Effector memory CD4-positive, alpha-beta T cell (primary cell): ENCODE results near the gene CYP2A6.
"Not testable (repeated sequence)": the region's sequence is repeated elsewhere in the genome, so short reads cannot be mapped to it uniquely, and the experiment has no call there.

Experiments
- DNase-seq, 3 donors: peaks; one replicate each; pipeline ENCODE4 v3.0.0-alpha.2; 2020
- H3K27ac ChIP-seq: 2 replicates; pipeline ENCODE4 v1.7.0; 2013; ENCODE audit warnings: mild to moderate bottlenecking, low read length, moderate library complexity; ENCODE audit not compliant: insufficient read depth, poor library complexity, severe bottlenecking
- H3K27me3 ChIP-seq: replicated peaks from 2 replicates; pipeline ENCODE4 v1.7.0; 2013; ENCODE audit warnings: mild to moderate bottlenecking, low read length; ENCODE audit not compliant: insufficient read depth, control insufficient read depth, poor library complexity, severe bottlenecking
- H3K36me3 ChIP-seq: 2 replicates; pipeline ENCODE4 v1.7.0; 2013; ENCODE audit warnings: mild to moderate bottlenecking, low read length, moderate library complexity; ENCODE audit not compliant: control insufficient read depth, insufficient read depth
- H3K4me1 ChIP-seq: 2 replicates; pipeline ENCODE4 v1.7.0; 2013; ENCODE audit warnings: low read length, mild to moderate bottlenecking; ENCODE audit not compliant: control insufficient read depth, insufficient read depth, poor library complexity, severe bottlenecking
- H3K4me3 ChIP-seq: 2 replicates; pipeline ENCODE4 v1.7.0; 2013; ENCODE audit warnings: low read length, low read depth, mild to moderate bottlenecking; ENCODE audit not compliant: insufficient read depth, poor library complexity, severe bottlenecking
- H3K9me3 ChIP-seq: 2 replicates; pipeline ENCODE4 v1.7.0; 2013; ENCODE audit warnings: mild to moderate bottlenecking, low read length, moderate library complexity; ENCODE audit not compliant: control insufficient read depth
- total RNA-seq, 3 donors: gene quantifications; one replicate each; lab custom pipeline; 2026; lab: John Stamatoyannopoulos, UW

Gene CYP2A6, protein sequence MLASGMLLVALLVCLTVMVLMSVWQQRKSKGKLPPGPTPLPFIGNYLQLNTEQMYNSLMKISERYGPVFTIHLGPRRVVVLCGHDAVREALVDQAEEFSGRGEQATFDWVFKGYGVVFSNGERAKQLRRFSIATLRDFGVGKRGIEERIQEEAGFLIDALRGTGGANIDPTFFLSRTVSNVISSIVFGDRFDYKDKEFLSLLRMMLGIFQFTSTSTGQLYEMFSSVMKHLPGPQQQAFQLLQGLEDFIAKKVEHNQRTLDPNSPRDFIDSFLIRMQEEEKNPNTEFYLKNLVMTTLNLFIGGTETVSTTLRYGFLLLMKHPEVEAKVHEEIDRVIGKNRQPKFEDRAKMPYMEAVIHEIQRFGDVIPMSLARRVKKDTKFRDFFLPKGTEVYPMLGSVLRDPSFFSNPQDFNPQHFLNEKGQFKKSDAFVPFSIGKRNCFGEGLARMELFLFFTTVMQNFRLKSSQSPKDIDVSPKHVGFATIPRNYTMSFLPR
- total RNA-seq, result 0 reads per million in 3 donors

DNA sequence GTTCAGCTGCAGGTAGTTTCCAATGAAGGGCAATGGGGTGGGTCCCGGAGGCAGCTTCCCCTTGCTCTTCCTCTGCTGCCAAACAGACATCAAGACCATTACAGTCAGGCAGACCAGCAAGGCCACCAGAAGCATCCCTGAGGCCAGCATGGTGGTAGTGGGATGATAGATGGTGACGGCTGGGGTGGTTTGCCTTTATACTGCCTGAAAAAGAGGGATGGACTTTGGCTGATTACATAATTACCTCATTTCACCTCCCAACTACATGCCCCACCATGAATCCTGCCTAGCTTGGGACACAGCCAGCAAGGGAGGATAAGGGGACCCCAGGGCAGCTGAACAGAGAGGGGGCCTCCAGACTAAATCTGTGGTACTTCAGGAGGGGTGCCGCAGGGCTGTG is at the start of gene CYP2A6:
TSS of gene CYP2A6 (minus strand) at position 171 of the 400 bp plus-strand sequence. CDS start at position 150, 21 bp downstream.
- not testable (repeated sequence) for H3K9me3 ChIP-seq, H3K27ac ChIP-seq, H3K4me1 ChIP-seq, DNase-seq, H3K27me3 ChIP-seq, H3K36me3 ChIP-seq, H3K4me3 ChIP-seq

DNA sequence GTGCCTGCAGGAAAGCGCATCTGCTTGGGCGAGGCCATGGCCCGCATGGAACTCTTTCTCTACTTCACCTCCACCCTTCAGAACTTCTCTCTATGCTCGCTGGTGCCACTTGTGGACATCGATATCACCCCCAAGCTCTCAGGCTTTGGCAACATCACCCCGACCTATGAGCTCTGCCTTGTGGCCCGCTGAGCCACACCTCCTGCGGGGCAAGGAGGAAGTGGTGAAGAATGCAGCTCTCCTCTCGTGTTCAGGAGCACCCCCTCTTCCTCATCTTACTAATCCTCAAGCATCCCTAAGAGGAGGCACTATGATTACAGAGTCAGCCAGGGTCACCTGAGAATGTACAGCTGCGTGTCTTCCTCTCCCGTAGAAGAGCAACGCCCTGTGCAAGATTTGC is 49.7 kb upstream of the CYP2A6 start:
- H3K4me3 ChIP-seq, H3K27me3 ChIP-seq, H3K36me3 ChIP-seq, H3K9me3 ChIP-seq, H3K4me1 ChIP-seq, H3K27ac ChIP-seq, DNase-seq: not testable (repeated sequence)

DNA sequence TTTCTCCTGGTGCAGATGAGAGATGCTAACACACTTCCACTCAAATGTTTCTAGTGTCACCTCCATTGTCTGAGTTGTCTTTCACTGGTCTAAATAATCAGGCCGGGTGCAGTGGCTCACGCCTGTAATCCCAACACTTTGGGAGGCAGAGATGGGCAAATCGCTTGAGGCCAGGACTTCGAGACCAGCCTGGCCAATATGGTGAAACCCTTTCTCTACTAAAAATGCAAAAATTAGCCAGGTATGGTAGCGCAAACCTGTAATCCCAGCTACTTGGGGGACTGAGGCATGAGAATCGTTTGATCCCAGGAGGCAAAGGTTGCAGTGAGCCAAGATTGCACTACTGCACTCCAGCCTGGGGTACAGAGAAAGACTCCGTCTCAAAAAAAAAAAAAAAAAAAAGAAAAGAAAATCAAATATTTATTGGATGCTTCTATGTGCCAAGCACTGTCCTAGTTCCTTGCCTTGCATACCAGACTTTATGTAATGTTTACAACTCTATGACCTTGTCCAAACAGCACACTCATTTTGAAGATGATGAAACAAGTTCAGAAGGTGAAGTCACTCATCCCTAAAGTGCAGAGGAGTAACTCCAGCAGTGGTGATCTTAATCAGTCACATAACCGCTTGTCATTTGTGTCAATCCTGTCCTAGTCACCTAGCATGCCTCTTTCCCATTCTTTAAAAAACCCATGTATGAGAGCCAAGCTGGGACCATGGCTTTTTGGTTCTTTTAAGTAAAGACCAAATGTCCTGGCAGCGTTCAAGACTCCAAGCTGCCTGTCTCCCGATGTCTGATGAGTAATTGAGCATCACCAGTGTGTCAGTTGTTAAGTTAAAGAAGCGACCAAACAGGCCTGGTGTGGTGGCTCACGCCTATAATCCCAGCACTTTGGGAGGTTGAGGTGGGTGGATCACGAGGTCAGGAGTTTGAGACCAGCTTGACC is 46.9 kb upstream of the CYP2A6 start:
- not testable (repeated sequence) for H3K4me3 ChIP-seq, H3K4me1 ChIP-seq, DNase-seq, H3K9me3 ChIP-seq, H3K27ac ChIP-seq, H3K36me3 ChIP-seq, H3K27me3 ChIP-seq

DNA sequence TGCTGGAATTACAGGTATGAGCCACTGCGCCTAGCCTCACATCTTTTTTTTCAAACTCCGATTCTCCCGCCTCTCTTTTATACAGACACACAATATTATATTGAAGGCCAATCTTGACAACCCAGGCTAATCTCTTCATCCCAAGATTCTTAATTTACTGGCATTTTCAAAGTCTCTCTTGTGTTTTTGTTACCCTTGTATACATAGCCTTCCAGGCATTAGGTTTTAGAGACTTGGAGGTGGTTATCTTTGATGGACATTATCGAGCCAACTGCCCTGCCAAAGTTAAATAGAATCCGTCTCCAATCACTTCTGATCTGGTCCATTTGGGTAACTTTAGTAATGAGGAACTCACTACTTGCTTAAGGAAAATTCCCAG is 46.2 kb upstream of the CYP2A6 start:
- H3K36me3 ChIP-seq, result no peaks in the 10 kb centered on the region
- H3K27ac ChIP-seq, result no peak overlapping the region
- H3K9me3 ChIP-seq, result no peaks in the 10 kb centered on the region
- no peak for DNase-seq
- H3K4me3 ChIP-seq, result no peak overlapping the region
- H3K4me1 ChIP-seq, result peaks cover 4% of the 10 kb centered on the region
- no peaks in the 10 kb centered on the region for H3K27me3 ChIP-seq

DNA sequence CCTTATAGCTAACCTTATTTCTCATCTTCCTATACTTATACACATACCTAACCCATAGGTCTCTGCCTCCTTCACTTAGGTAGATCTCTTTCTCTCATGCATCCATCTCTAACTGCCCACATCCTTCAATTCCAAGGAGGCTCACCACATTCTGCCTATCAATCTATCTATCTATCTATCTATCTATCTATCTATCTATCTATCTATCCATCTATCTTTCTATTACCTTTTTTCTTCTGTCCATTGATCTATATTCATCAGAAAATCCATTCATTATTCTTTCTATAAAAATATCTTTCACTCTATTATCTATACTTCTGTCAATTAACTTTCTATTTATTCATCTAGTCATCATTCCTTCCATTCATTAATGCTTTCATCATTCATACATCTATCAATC is 42.9 kb upstream of the CYP2A6 start:
- no peak for DNase-seq
- no peaks in the 10 kb centered on the region for H3K36me3 ChIP-seq

DNA sequence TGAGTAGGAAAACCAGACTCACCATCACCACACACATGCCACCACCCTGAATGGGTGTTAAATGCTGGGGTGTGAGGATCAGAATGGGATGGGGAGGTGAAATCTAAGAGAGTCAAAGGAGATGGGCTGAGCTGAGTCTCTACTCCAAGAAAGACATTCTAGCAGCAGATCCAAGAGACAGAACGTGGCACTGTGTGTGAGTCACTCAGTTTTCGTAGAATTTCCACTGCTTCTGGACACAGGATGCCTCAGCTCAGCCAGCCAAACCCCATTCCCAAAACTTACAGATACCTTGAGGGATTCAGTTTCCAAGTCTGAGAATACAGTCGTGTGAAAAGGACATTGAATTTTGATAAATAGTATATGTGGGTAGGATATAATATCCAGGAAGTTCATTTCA is 39.1 kb upstream of the CYP2A6 start:
- no peaks in the 10 kb centered on the region for H3K27me3 ChIP-seq
- no peaks in the 10 kb centered on the region for H3K9me3 ChIP-seq
- no peaks in the 10 kb centered on the region for H3K4me1 ChIP-seq
- no peaks in the 10 kb centered on the region for H3K36me3 ChIP-seq
- H3K27ac ChIP-seq, result no peak overlapping the region
- no peak for DNase-seq
- H3K4me3 ChIP-seq, result no peak overlapping the region

More for the DNA sequence above, 42.9 kb upstream of the CYP2A6 start:
- Histone ChIP-seq H3K4me1 (no peaks in the 10 kb centered on the region), H3K27ac (no peak overlapping the region), H3K9me3 (no peaks in the 10 kb centered on the region), H3K4me3 (no peak overlapping the region), H3K27me3 (no peaks in the 10 kb centered on the region)

DNA sequence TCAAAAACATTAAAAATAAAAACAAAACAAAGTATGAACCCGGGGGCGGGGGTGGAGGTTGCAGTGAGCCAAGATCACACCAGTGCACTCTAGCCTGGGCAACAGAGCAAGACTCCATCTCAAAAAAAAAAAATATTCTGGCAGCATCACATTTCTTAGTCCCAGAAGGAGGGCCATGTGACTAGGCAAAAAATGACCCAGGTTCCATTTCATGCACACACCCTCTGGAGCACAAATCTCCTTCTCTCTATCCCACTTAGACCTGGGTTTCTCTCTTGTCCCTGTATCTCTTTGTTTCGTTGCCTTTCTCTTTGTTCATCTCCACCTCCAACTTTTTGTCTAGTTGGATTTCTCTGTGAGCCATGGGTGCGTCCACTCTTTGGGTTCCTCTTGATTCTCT is 37.9 kb upstream of the CYP2A6 start:
- H3K4me3 ChIP-seq, result no peak overlapping the region
- no peak for DNase-seq
- no peak overlapping the region for H3K27ac ChIP-seq
- no peaks in the 10 kb centered on the region for H3K9me3 ChIP-seq
- H3K4me1 ChIP-seq, result no peaks in the 10 kb centered on the region
- H3K27me3 ChIP-seq, result no peaks in the 10 kb centered on the region
- H3K36me3 ChIP-seq, result no peaks in the 10 kb centered on the region

DNA sequence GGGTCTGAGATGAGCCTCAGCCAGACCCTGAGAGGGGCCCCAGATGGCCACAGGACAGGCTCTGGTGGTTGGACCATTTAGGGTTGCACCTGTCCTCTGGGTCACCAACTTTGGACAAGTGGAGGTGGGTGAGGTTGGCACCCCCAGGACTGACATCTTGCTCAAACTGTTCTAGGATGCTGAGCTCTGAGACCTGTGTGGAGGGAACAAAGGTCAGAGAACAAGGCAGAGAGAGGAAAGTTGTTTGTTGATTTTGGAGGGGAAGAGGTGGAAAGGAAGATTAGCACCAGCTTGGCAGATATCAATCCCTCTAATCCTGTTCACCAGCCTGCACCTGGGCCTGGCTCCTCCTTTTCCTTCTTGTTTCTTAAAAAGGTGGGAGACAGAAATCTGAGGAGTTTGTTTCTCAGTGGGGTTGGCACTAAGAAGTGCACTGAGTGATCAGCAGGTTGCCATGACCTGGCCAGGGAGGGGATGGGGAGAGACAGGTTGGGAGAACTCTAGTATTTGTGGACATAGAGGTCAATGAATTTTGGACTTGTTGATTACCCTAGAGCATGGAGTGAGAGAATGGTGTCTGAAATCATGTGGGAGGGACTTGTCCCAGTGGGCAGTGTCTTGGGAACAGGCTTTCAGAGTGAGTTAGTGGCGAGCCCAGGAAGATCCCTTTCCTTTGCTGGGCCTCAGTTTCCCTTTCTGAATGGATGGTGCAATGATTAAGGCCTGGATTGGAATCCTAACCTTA is 34.1 kb upstream of the CYP2A6 start:
- not testable (repeated sequence) for H3K4me3 ChIP-seq, H3K27ac ChIP-seq, DNase-seq, H3K27me3 ChIP-seq, H3K36me3 ChIP-seq, H3K9me3 ChIP-seq, H3K4me1 ChIP-seq

DNA sequence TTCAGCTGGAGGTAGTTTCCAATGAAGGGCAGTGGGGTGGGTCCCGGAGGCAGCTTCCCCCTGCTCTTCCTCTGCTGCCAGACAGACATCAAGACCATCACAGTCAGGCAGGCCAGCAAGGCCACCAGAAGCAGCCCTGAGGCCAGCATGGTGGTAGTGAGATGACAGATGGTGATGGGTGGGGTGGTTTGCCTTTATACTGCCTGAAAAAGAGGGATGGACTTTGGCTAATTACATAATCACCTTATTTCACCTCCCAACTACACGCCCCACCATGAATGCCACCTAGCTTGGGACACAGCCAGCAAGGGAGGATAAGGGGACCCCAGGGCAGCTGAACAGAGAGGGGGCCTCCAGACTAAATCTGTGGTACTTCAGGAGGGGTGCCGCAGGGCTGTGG is 31.8 kb upstream of the CYP2A6 start, which contains the start of gene CYP2A7:
TSS of gene CYP2A7 (minus strand) at position 170 of the 400 bp plus-strand sequence. CDS start at position 149, 21 bp downstream.
- not testable (repeated sequence) for H3K27me3 ChIP-seq, H3K4me1 ChIP-seq, H3K9me3 ChIP-seq, H3K4me3 ChIP-seq, H3K27ac ChIP-seq, H3K36me3 ChIP-seq, DNase-seq
